HepG2 (cell line): ENCODE data around the gene IGF2BP3. TPM values are rescaled to one million over a fixed set of nuclear protein-coding genes. Genes with fewer than 3 reads are reported as not detected.

Source experiments
- ARHGAP35 ChIP-seq: sonication (generic); formaldehyde crosslinking; IDR thresholded peaks from 2 replicates; pipeline ENCODE4 v1.9.0; 2022; ENCODE audit warnings: mild to moderate bottlenecking, inconsistent platforms, moderate library complexity, missing genetic modification reagents, borderline replicate concordance
- CEBPZ ChIP-seq: IDR thresholded peaks from 2 replicates; pipeline ENCODE4 v1.6.1; 2012; ENCODE audit warnings: low read length, improper control_type of control experiment
- DPF2 ChIP-seq: sonication (generic); formaldehyde crosslinking; IDR thresholded peaks from 2 replicates; pipeline ENCODE4 v1.4.0; 2020; ENCODE audit warnings: mild to moderate bottlenecking, low read depth, missing genetic modification reagents, borderline replicate concordance
- DRAP1 ChIP-seq: IDR thresholded peaks from 2 replicates; pipeline ENCODE4 v1.6.1; 2016; ENCODE audit warnings: missing genetic modification reagents, missing compliant biosample characterization
- ELK4 ChIP-seq: sonication (generic); formaldehyde crosslinking; IDR thresholded peaks from 2 replicates; pipeline ENCODE4 v1.9.0; 2021; ENCODE audit warnings: missing genetic modification reagents, borderline replicate concordance
- GPBP1L1 ChIP-seq: sonication (generic); formaldehyde crosslinking; IDR thresholded peaks from 2 replicates; pipeline ENCODE4 v1.5.0; 2020; ENCODE audit warnings: mild to moderate bottlenecking, missing genetic modification reagents
- GRHL1 ChIP-seq: sonication (generic); formaldehyde crosslinking; conservative IDR thresholded peaks from 2 replicates; pipeline ENCODE4 v1.8.0; 2022; ENCODE audit warnings: missing genetic modification reagents
- JUN ChIP-seq: sonication (generic); formaldehyde crosslinking; IDR thresholded peaks from 2 replicates; pipeline ENCODE4 v1.4.0; 2020; ENCODE audit warnings: mild to moderate bottlenecking, missing genetic modification reagents
- MAFG ChIP-seq: sonication (generic); formaldehyde crosslinking; IDR thresholded peaks from 2 replicates; pipeline ENCODE4 v1.5.1; 2020; ENCODE audit warnings: mild to moderate bottlenecking, missing genetic modification reagents
- NCOA5 ChIP-seq: sonication (generic); formaldehyde crosslinking; IDR thresholded peaks from 2 replicates; pipeline ENCODE4 v1.4.0; 2020; ENCODE audit warnings: missing genetic modification reagents
- ONECUT2 ChIP-seq: sonication (generic); formaldehyde crosslinking; IDR thresholded peaks from 2 replicates; pipeline ENCODE4 v1.4.0; 2020; ENCODE audit warnings: missing genetic modification reagents
- PAWR ChIP-seq: sonication (generic); formaldehyde crosslinking; IDR thresholded peaks from 2 replicates; pipeline ENCODE4 v1.4.0; 2020; ENCODE audit warnings: missing genetic modification reagents, mild to moderate bottlenecking, borderline replicate concordance
- PLSCR1 ChIP-seq: sonication (generic); formaldehyde crosslinking; IDR thresholded peaks from 2 replicates; pipeline ENCODE4 v1.5.0; 2020; ENCODE audit warnings: missing genetic modification reagents, mild to moderate bottlenecking, borderline replicate concordance
- ZFP1 ChIP-seq: IDR thresholded peaks from 2 replicates; pipeline ENCODE4 v1.6.1; 2016
- ZNF276 ChIP-seq: sonication (generic); formaldehyde crosslinking; IDR thresholded peaks from 2 replicates; pipeline ENCODE4 v1.4.0; 2020; ENCODE audit warnings: mild to moderate bottlenecking, low read depth, missing genetic modification reagents
- ZNF292 ChIP-seq: sonication (generic); formaldehyde crosslinking; IDR thresholded peaks from 2 replicates; pipeline ENCODE4 v1.8.1; 2022; ENCODE audit warnings: mild to moderate bottlenecking, low read depth, missing genetic modification reagents, borderline replicate concordance
- ZNF468 ChIP-seq: sonication (generic); formaldehyde crosslinking; IDR thresholded peaks from 2 replicates; pipeline ENCODE4 v1.8.0; 2022; ENCODE audit warnings: mild to moderate bottlenecking, moderate library complexity, missing genetic modification reagents
- ZNF598 ChIP-seq: sonication (generic); formaldehyde crosslinking; IDR thresholded peaks from 2 replicates; pipeline ENCODE4 v1.5.1; 2020; ENCODE audit warnings: mild to moderate bottlenecking, missing genetic modification reagents, borderline replicate concordance
- polyA plus RNA-seq, 8 experiments: library from polyadenylated mRNA; depleted of rRNA in 3 of 8; stranded (reverse) in 7 of 8; unstranded in 1 of 8; fragments of >200 nt; fragmentation: Illumina TruSeq in 4 of 8; extraction: Trizol in 4 of 8; gene quantifications; 2 replicates each; pipeline versions ENCODE4 v1.2.1 to v1.2.3, GENCODE V29; 2011 to 2016; ENCODE audit warnings: low read depth in 4 of 8, missing spikeins in 1 of 8, mixed read lengths in 1 of 8; ENCODE audit not compliant: insufficient read depth in 1 of 8
- total RNA-seq, 5 experiments: library from RNA; depleted of rRNA; stranded (reverse); fragments of >200 nt; fragmentation: Illumina TruSeq; extraction: Trizol; gene quantifications; 2 replicates each; pipeline ENCODE4 v1.2.3, GENCODE V29; 2016; ENCODE audit warnings: low read depth in 1 of 5

The IGF2BP3 gene
- total and polyA plus RNA-seq, 2 of the 13 experiments (the other 11 are each of a cell fraction or from before 2014, with no cell fraction given) = 37.7 to 39.5 TPM

GRCh38 chr7:23293500-23294073 lies 176.7 kb downstream of the IGF2BP3 start (continued):
- no peak for TF ChIP-seq CEBPZ
- no peak for TF ChIP-seq ELK4 (CRISPR knock-in tag)
- TF ChIP-seq DPF2 (CRISPR knock-in tag) = peak; percentile 76
- 0 out of 2 replicates have a peak, but pooled peaks have one; percentile 16 for TF ChIP-seq ZNF598 (CRISPR knock-in tag)
- no peak for TF ChIP-seq NCOA5 (CRISPR knock-in tag)
- no peak for TF ChIP-seq ZNF468 (CRISPR knock-in tag)
- no peak for TF ChIP-seq GRHL1 (CRISPR knock-in tag)
- no peak for TF ChIP-seq JUN
- TF ChIP-seq PLSCR1 (CRISPR knock-in tag) = no peak
- no peak for TF ChIP-seq MAFG (CRISPR knock-in tag)
- no peak for TF ChIP-seq PAWR
- no peak for TF ChIP-seq GPBP1L1 (CRISPR knock-in tag)
- peak; percentile 49; the same call in 1 of the 2 replicates for TF ChIP-seq ONECUT2 (CRISPR knock-in tag)
- no peak for TF ChIP-seq ARHGAP35
- TF ChIP-seq DRAP1 (CRISPR knock-in tag) = peak; percentile 76; the same call in 1 of the 2 replicates
- 0 out of 2 replicates have a peak, but pooled peaks have one; percentile 47 for TF ChIP-seq ZFP1 (CRISPR knock-in tag)
- TF ChIP-seq ZNF292 (CRISPR knock-in tag) = peak; percentile 95
- TF ChIP-seq ZNF276 (CRISPR knock-in tag) = no peak
